GM21528 (cell line): ENCODE data around the gene SART3.
"Not testable (repeated sequence)": the region's sequence is repeated elsewhere in the genome, so short reads cannot be mapped to it uniquely, and the experiment has no call there.

Source experiments
- ATAC-seq: cut with Tn5 transposase; IDR thresholded peaks from one replicate; pipeline ENCODE4 v1.9.1; 2021; ENCODE audit warnings: mild to moderate bottlenecking, moderate library complexity; ENCODE audit not compliant: unreplicated experiment, low FRiP score

The SART3 gene

GRCh38 chr12:108597559-108598471 lies 36.8 kb upstream of the SART3 start, which contains the start of gene TMEM119:
Gene TMEM119 (minus strand): TSS chr12:108598084. CDS start chr12:108592383, 5,701 bp downstream.
- no peak for ATAC-seq

- ATAC-seq = no peak
Measured at GRCh38 chr12:108596854-108597558, 36.0 kb upstream of the SART3 start.

GRCh38 chr12:108595711-108596647 lies 35.0 kb upstream of the SART3 start:
- ATAC-seq = no peak

GRCh38 chr12:108594960-108595710 lies 34.2 kb upstream of the SART3 start:
- no peak for ATAC-seq

GRCh38 chr12:108594323-108594903 lies 33.4 kb upstream of the SART3 start:
- no peak for ATAC-seq

- ATAC-seq = no peak
Measured at GRCh38 chr12:108592033-108592909, 31.3 kb upstream of the SART3 start.

- no peak for ATAC-seq
Measured at GRCh38 chr12:108591267-108591980, 30.5 kb upstream of the SART3 start.

GRCh38 chr12:108590463-108590862 lies 29.5 kb upstream of the SART3 start:
- not testable (repeated sequence) for ATAC-seq

- no peak for ATAC-seq
Measured at GRCh38 chr12:108589840-108590229, 28.9 kb upstream of the SART3 start.

- ATAC-seq = no peak
Measured at GRCh38 chr12:108589028-108589839, 28.3 kb upstream of the SART3 start.

GRCh38 chr12:108587826-108588225 lies 26.9 kb upstream of the SART3 start:
- no peak for ATAC-seq

GRCh38 chr12:108586306-108586705 lies 25.3 kb upstream of the SART3 start:
- ATAC-seq = no peak

GRCh38 chr12:108585864-108586263 lies 24.9 kb upstream of the SART3 start:
- ATAC-seq = no peak

GRCh38 chr12:108584456-108585065 lies 23.6 kb upstream of the SART3 start:
- ATAC-seq = no peak

GRCh38 chr12:108583991-108584390 lies 23.0 kb upstream of the SART3 start:
- ATAC-seq = no peak

GRCh38 chr12:108582978-108583770 lies 22.2 kb upstream of the SART3 start:
- ATAC-seq = no peak
